ENCODE measurements around the gene CHCHD1.

GRCh38 chr10:73790886-73791625 is 9.2 kb downstream of the CHCHD1 start:
- TF ChIP-seq REST (IDR thresholded peaks at IDR 0.05; ENCODE audit: unreplicated experiment) (no peak), POLR2AphosphoS5 (IDR thresholded peaks at IDR 0.05; ENCODE audit: low read depth) (no peak), JUNB (IDR thresholded peaks at IDR 0.05; ENCODE audit: unreplicated experiment) (no peak), EZH2 (IDR thresholded peaks at IDR 0.05; ENCODE audit: low read depth, unreplicated experiment) (no peak), CREB1 (CRISPR knock-in tag; IDR thresholded peaks at IDR 0.05; ENCODE audit: low read depth) (no peak)
- TF ChIP-seq, protein P1, sequence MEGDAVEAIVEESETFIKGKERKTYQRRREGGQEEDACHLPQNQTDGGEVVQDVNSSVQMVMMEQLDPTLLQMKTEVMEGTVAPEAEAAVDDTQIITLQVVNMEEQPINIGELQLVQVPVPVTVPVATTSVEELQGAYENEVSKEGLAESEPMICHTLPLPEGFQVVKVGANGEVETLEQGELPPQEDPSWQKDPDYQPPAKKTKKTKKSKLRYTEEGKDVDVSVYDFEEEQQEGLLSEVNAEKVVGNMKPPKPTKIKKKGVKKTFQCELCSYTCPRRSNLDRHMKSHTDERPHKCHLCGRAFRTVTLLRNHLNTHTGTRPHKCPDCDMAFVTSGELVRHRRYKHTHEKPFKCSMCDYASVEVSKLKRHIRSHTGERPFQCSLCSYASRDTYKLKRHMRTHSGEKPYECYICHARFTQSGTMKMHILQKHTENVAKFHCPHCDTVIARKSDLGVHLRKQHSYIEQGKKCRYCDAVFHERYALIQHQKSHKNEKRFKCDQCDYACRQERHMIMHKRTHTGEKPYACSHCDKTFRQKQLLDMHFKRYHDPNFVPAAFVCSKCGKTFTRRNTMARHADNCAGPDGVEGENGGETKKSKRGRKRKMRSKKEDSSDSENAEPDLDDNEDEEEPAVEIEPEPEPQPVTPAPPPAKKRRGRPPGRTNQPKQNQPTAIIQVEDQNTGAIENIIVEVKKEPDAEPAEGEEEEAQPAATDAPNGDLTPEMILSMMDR (conservative IDR thresholded peaks at IDR 0.05; ENCODE audit: low read depth in 2 of 2), result no peak
